Activated T-cell treated with anti-CD3 and anti-CD28 coated beads, Interleukin-2, amount 50 U/mL, for 4 hours (primary cell): ENCODE measurements around the gene EDIL3. TPM values are rescaled to one million over a fixed set of nuclear protein-coding genes. Genes with fewer than 3 reads are reported as not detected.

Source experiments
- ATAC-seq, 2 donors: fragments of 200-7000 bp; cut with Tn5 transposase; one replicate each; pipeline ENCODE4 v1.10.0; 2021
- DNase-seq: peaks from one replicate; pipeline ENCODE4 v3.0.0-alpha.2; 2020
- H3K27me3 Mint-ChIP-seq: one replicate; pipeline ENCODE4 v1.8.0; 2021; ENCODE audit warnings: low read depth, mixed read lengths
- H3K36me3 Mint-ChIP-seq: one replicate; pipeline ENCODE4 v1.8.0; 2022; ENCODE audit warnings: mixed read lengths; ENCODE audit not compliant: insufficient read depth
- H3K4me1 Mint-ChIP-seq: one replicate; pipeline ENCODE4 v1.8.0; 2021; ENCODE audit warnings: low read depth, mixed read lengths
- H3K4me3 Mint-ChIP-seq: one replicate; pipeline ENCODE4 v1.8.0; 2021; ENCODE audit warnings: mild to moderate bottlenecking, moderate library complexity, mixed read lengths
- H3K9me3 Mint-ChIP-seq: one replicate; pipeline ENCODE4 v1.8.0; 2021; ENCODE audit warnings: mixed read lengths
- total RNA-seq, 3 donors: library from RNA; stranded (reverse); gene quantifications; one replicate each; pipeline ENCODE4 v1.2.1, GENCODE V29; 2021

EDIL3 gene
- total RNA-seq, 3 donors from 2014 or later = 0.15 to 0.27 TPM; not detected in 1

DNA sequence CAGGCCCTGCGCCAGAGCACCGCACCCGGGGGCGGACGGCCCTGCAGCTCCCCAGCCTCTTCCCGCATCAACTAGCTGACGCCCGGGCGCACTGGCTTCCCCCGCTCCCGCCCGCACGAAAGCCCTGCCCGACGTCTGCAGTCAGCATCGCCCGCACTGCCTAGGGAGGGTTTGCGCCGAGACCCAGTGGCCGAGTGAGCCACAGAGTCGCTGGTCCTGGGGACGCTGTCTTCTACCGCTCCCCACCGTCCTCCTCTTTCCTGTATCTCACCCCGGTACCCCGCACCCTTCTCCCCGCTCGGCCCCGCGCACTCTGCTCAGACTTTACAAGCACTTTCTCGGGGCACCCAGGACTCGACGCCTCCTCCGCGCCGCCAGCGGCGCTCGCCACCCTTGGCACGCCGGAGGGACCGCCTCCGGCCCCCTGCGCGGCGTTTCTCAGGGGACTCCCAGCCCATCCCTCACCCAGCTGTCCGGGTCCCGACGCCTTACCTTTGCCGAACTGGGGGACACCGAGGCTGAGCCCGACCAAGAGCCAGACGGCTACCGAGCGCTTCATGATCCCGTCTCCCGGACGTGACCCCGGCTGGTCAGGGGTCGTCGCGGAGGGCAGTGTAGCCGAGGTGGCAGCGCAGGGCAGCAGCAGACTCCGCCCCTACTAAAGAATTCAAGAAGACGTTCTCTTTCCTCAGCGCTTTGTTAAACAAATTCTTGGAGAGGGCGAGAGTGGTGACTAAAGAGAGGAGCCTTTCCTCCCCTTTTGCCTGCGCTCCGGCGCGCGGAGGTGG is 670 bp downstream of the EDIL3 start:
- H3K9me3 Mint-ChIP-seq = no peaks in the 10 kb centered on the region
- H3K36me3 Mint-ChIP-seq = no peaks in the 10 kb centered on the region
- DNase-seq = no peak
- H3K27me3 Mint-ChIP-seq = peaks cover 41% of the 10 kb centered on the region
- ATAC-seq = peak in 1 of 2 donors; percentile 27
- H3K4me1 Mint-ChIP-seq = peaks cover 4% of the 10 kb centered on the region
- H3K4me3 Mint-ChIP-seq = no peak overlapping the region

- Mint-ChIP-seq H3K4me1 (peaks cover 4% of the 10 kb centered on the region), H3K36me3 (no peaks in the 10 kb centered on the region), H3K27me3 (peaks cover 41% of the 10 kb centered on the region), H3K4me3 (no peak overlapping the region), H3K9me3 (no peaks in the 10 kb centered on the region)
- ATAC-seq (no peak), DNase-seq (no peak)
Measured at GRCh38 chr5:84383296-84383815, 1.3 kb downstream of the EDIL3 start.

DNA sequence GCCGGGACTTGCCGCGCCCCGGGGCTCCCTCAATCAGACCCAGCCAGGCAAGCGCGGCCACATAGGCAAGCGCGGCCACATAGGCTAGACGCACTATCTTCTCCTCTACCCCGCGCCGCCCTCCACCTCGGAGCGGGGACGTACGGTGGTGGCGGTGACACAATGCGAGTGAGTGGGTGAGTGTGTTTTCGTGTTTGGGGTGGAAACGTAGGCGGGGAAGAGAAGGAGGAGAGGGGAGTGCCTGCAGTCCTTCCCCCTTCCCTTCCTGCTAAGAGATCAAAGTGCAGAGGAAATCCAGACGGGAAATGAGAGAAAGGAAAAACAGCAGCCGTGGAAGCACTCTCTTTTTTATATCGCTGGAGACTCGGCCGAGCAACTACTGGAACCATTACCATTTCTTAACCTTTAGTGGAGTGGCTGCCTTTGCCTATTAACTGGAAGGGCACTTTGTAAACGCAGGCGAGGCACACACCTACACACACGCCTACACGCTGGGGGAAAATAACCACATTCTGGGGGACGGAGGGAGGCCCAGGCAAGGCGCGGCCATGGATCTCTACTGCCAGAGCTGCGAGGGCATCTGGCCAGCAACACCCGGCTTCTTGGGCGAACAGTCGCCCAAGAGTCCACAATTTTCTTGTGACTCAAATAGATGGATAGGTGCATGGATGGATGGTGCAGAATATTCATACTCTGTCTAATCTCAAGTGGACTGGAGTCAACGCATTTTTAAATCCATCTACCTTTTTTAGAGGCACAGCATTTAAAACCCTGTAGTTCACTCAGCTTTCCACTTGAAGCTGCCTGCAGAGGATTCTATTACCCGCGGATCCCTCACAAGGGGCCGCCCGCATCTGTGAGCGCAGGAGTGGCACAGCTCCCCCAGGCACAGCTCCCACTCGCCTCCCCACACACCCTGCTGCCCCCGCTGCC is 2.1 kb downstream of the EDIL3 start:
- Mint-ChIP-seq H3K4me3 (no peak overlapping the region), H3K9me3 (no peaks in the 10 kb centered on the region), H3K4me1 (peaks cover 4% of the 10 kb centered on the region), H3K36me3 (no peaks in the 10 kb centered on the region), H3K27me3 (peaks cover 41% of the 10 kb centered on the region)
- DNase-seq (no peak), ATAC-seq (peak; percentile 25)

- Mint-ChIP-seq H3K27me3 (peaks cover 39% of the 10 kb centered on the region), H3K36me3 (no peaks in the 10 kb centered on the region), H3K4me1 (peaks cover 4% of the 10 kb centered on the region), H3K4me3 (no peak overlapping the region), H3K9me3 (no peaks in the 10 kb centered on the region)
- ATAC-seq (no peak), DNase-seq (no peak)
Measured at GRCh38 chr5:84381502-84382362, 2.9 kb downstream of the EDIL3 start.

DNA sequence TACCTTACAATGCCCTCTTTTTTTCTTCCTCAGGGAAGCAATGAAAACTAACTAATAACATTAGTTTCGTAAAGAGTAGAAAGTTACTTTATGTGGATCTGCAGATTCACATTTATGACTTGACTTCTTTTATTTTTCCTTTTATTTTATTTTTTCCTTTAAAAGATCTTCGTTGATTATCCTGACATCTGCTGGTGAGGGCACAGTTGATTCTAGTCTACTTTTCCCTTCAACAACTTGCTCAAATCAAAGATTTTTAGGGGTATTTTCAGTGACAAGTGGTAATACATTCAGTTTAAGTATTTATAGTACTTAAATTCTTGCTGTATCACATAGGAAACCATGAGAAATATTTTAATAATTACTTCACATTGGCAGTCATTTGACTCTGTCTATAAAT is 4.9 kb downstream of the EDIL3 start:
- Mint-ChIP-seq H3K9me3 (no peaks in the 10 kb centered on the region), H3K27me3 (peaks cover 25% of the 10 kb centered on the region), H3K4me1 (peaks cover 2% of the 10 kb centered on the region), H3K36me3 (no peaks in the 10 kb centered on the region), H3K4me3 (no peak overlapping the region)
- ATAC-seq (no peak), DNase-seq (no peak)

DNA sequence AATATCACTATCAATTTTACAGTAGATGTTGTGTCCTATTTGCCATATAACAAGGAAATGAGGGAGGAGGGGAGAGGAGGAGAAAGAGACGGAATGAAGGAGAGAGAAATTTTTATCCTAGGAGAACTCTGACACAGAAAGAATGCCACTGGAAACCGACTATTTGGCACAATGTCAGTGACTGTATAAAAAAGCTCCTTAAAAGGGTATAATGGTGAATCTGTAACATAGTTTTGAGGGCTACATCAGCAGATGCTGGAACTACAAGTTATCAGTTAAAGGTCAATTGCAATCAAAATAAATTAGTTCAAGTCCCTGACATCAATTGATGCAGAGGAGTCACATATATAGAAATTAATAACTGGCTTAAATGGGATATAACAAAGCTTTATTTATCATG is 5.7 kb downstream of the EDIL3 start:
- H3K36me3 Mint-ChIP-seq = no peaks in the 10 kb centered on the region
- peaks cover 2% of the 10 kb centered on the region for H3K4me1 Mint-ChIP-seq
- no peaks in the 10 kb centered on the region for H3K9me3 Mint-ChIP-seq
- ATAC-seq (no peak), DNase-seq (no peak)
- no peak overlapping the region for H3K4me3 Mint-ChIP-seq
- peaks cover 22% of the 10 kb centered on the region for H3K27me3 Mint-ChIP-seq

DNA sequence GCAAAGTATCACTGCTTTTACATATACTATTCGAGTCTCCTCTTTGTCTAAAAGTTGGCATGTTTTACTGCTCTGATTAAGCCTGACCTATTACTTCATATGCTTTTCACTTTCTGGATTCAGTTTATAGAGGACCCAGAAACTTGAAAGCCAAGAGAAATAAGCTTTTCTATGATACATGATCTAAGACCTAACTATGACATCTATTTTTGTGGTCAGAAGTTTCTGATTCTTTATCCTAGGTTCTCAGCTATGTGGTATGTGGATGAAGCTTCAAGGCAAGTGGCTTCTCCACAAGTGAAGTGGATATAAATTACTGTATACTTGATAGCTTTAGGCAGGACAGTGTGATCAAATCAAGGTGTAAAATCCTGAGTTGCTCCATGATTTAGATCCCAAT is 6.3 kb downstream of the EDIL3 start:
- no peak for DNase-seq
- Mint-ChIP-seq H3K36me3 (no peaks in the 10 kb centered on the region), H3K4me3 (no peak overlapping the region), H3K4me1 (peaks cover 2% of the 10 kb centered on the region), H3K9me3 (no peaks in the 10 kb centered on the region), H3K27me3 (peaks cover 16% of the 10 kb centered on the region)
- no peak for ATAC-seq

GRCh38 chr5:84376346-84376745 is 8.3 kb downstream of the EDIL3 start:
- DNase-seq (no peak), ATAC-seq (no peak)
- Mint-ChIP-seq H3K27me3 (no peaks in the 10 kb centered on the region), H3K9me3 (no peaks in the 10 kb centered on the region), H3K4me3 (no peak overlapping the region), H3K36me3 (no peaks in the 10 kb centered on the region), H3K4me1 (no peaks in the 10 kb centered on the region)

- no peaks in the 10 kb centered on the region for H3K36me3 Mint-ChIP-seq
- ATAC-seq (no peak), DNase-seq (no peak)
- no peaks in the 10 kb centered on the region for H3K27me3 Mint-ChIP-seq
- H3K4me1 Mint-ChIP-seq = no peaks in the 10 kb centered on the region
- no peak overlapping the region for H3K4me3 Mint-ChIP-seq
- no peaks in the 10 kb centered on the region for H3K9me3 Mint-ChIP-seq
Measured at GRCh38 chr5:84374568-84374967, 10.1 kb downstream of the EDIL3 start.

DNA sequence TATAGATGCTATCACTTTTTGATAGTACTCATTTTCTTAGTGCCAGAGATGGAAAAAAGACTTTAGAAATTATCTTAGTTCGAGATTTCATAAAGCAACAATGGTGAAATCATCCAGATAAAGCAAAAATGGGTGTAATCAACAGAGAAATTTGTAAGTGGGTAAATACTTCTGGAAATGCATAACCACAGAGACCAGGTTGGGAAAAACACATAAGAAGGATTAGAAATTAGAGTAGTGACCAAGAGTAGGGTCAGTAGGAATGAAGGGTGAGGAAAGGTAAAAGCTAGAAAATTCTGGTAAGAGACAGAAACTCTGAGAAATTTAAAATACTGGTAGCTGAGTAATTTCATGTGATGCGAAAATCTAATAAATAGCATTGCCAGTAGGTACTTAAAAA is 11.2 kb downstream of the EDIL3 start:
- no peak for ATAC-seq
- Mint-ChIP-seq H3K27me3 (no peaks in the 10 kb centered on the region), H3K4me3 (no peak overlapping the region), H3K36me3 (no peaks in the 10 kb centered on the region), H3K9me3 (no peaks in the 10 kb centered on the region), H3K4me1 (no peaks in the 10 kb centered on the region)
- DNase-seq = no peak

DNA sequence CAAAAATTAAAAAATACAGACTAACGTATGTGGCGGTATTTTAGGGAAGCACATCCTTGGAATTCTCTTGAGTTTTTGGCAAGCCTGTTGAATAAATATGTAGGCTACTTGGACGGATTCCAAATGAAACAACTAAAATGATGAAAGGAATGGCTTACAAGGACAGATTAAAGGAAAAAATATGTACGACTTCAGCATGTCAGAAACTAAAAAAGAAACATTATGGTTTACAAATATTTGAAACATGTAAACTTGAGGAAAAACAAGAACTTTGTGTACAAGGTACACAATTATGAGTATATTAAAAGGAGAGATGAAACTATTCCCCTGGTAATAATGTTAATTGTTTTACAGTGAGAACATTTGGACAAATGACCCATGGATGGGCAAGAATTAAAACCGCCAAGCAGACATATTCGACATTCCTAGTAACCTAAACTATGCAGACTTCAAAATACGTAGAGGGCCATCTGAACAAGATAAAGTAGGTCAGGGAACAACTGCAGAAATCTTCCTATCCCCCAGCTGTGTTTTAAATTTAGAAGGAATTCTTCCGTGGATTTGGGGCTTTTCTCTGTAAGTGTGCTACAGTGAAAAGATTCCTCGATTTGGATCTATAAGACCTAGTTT is 12.5 kb downstream of the EDIL3 start:
- no peaks in the 10 kb centered on the region for H3K36me3 Mint-ChIP-seq
- no peaks in the 10 kb centered on the region for H3K9me3 Mint-ChIP-seq
- H3K4me3 Mint-ChIP-seq = no peak overlapping the region
- no peaks in the 10 kb centered on the region for H3K27me3 Mint-ChIP-seq
- no peaks in the 10 kb centered on the region for H3K4me1 Mint-ChIP-seq
- no peak for DNase-seq
- ATAC-seq = no peak

DNA sequence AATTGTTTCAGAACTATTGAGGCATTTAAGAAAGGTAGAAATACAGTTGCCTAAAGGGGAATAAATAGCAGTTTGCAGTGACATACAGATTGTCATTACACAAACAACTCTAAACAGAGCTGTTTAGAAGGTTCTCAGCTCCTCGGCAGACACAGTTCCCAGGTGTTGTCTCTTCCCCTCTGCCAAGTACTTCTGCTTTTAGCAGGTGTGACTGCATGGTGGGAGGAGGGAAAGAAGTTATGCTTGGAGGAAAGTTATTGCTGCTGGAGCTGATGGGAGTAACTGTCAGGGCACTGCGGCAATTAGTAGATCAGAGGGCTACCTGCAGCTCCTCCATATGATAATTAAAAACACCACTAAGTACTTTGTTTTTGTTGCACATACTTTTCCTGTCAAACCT is 14.5 kb downstream of the EDIL3 start:
- Mint-ChIP-seq H3K4me1 (no peaks in the 10 kb centered on the region), H3K9me3 (no peaks in the 10 kb centered on the region), H3K4me3 (no peak overlapping the region), H3K27me3 (no peaks in the 10 kb centered on the region), H3K36me3 (no peaks in the 10 kb centered on the region)
- DNase-seq (no peak), ATAC-seq (no peak)

- no peaks in the 10 kb centered on the region for H3K9me3 Mint-ChIP-seq
- no peaks in the 10 kb centered on the region for H3K4me1 Mint-ChIP-seq
- H3K4me3 Mint-ChIP-seq = no peak overlapping the region
- H3K36me3 Mint-ChIP-seq = no peaks in the 10 kb centered on the region
- DNase-seq = no peak
- no peaks in the 10 kb centered on the region for H3K27me3 Mint-ChIP-seq
- no peak for ATAC-seq
Measured at GRCh38 chr5:84364043-84364442, 20.6 kb downstream of the EDIL3 start.
